Measurements from ENCODE around the gene NME5.

Gene NME5

GRCh38 chr5:138132543-138132942 is 6.7 kb downstream of the NME5 start:
- Histone ChIP-seq H3K9ac (ENCODE audit: low read depth, low read length) (no peak overlapping the region; the same call in 1 of the 2 replicates), H3K4me3 (ENCODE audit: low read length) (0 out of 2 replicates have a peak overlapping the region, but pooled peaks have one; percentile 36)
- 86% methylated on average over 7 of the region's 7 CpGs for WGBS

GRCh38 chr5:138129347-138129746 is 9.9 kb downstream of the NME5 start:
- Histone ChIP-seq H3K36me3 (ENCODE audit: insufficient read depth, low read length) (no peaks in the 10 kb centered on the region), H3K9ac (ENCODE audit: low read depth, low read length) (no peak overlapping the region), H3K27ac (ENCODE audit: low read depth, low read length) (no peak overlapping the region), H3K4me3 (ENCODE audit: low read length) (no peak overlapping the region), H3K4me1 (ENCODE audit: insufficient read depth, low read length) (no peaks in the 10 kb centered on the region), H3K27me3 (ENCODE audit: insufficient read depth, low read length) (no peaks in the 10 kb centered on the region), H3K9me3 (ENCODE audit: insufficient read depth, low read depth, low read length) (no peaks in the 10 kb centered on the region)
- WGBS: 94% methylated on average over 6 of the region's 6 CpGs

More at GRCh38 chr5:138132543-138132942, 6.7 kb downstream of the NME5 start:
- Histone ChIP-seq H3K4me1 (ENCODE audit: insufficient read depth, low read length) (no peaks in the 10 kb centered on the region), H3K27me3 (ENCODE audit: insufficient read depth, low read length) (no peaks in the 10 kb centered on the region), H3K27ac (ENCODE audit: low read depth, low read length) (no peak overlapping the region), H3K9me3 (ENCODE audit: insufficient read depth, low read depth, low read length) (no peaks in the 10 kb centered on the region), H3K36me3 (ENCODE audit: insufficient read depth, low read length) (no peaks in the 10 kb centered on the region)

- WGBS: 88% methylated on average over 5 of the region's 5 CpGs
- no peaks in the 10 kb centered on the region for H3K27me3 ChIP-seq (ENCODE audit: insufficient read depth, low read length)
- H3K36me3 ChIP-seq (ENCODE audit: insufficient read depth, low read length): no peaks in the 10 kb centered on the region
- H3K9me3 ChIP-seq (ENCODE audit: insufficient read depth, low read depth, low read length): no peaks in the 10 kb centered on the region
- H3K4me1 ChIP-seq (ENCODE audit: insufficient read depth, low read length): no peaks in the 10 kb centered on the region
- no peak overlapping the region for H3K9ac ChIP-seq (ENCODE audit: low read depth, low read length)
- H3K4me3 ChIP-seq (ENCODE audit: low read length): no peak overlapping the region
- no peak overlapping the region for H3K27ac ChIP-seq (ENCODE audit: low read depth, low read length)
Observed at GRCh38 chr5:138128334-138128733, 10.9 kb downstream of the NME5 start.

- no peaks in the 10 kb centered on the region for H3K27me3 ChIP-seq (ENCODE audit: insufficient read depth, low read length)
- no peak overlapping the region for H3K4me3 ChIP-seq (ENCODE audit: low read length)
- H3K36me3 ChIP-seq (ENCODE audit: insufficient read depth, low read length): no peaks in the 10 kb centered on the region
- H3K9ac ChIP-seq (ENCODE audit: low read depth, low read length): no peak overlapping the region
- H3K4me1 ChIP-seq (ENCODE audit: insufficient read depth, low read length): peaks cover 7% of the 10 kb centered on the region
- H3K9me3 ChIP-seq (ENCODE audit: insufficient read depth, low read depth, low read length): no peaks in the 10 kb centered on the region
- H3K27ac ChIP-seq (ENCODE audit: low read depth, low read length): no peak overlapping the region
Observed at GRCh38 chr5:138115254-138115653, 24.0 kb downstream of the NME5 start.

- Histone ChIP-seq H3K36me3 (ENCODE audit: insufficient read depth, low read length) (no peaks in the 10 kb centered on the region), H3K27me3 (ENCODE audit: insufficient read depth, low read length) (no peaks in the 10 kb centered on the region), H3K27ac (ENCODE audit: low read depth, low read length) (no peak overlapping the region), H3K9ac (ENCODE audit: low read depth, low read length) (no peak overlapping the region), H3K9me3 (ENCODE audit: insufficient read depth, low read depth, low read length) (no peaks in the 10 kb centered on the region), H3K4me1 (ENCODE audit: insufficient read depth, low read length) (peaks cover 10% of the 10 kb centered on the region), H3K4me3 (ENCODE audit: low read length) (no peak overlapping the region)
- WGBS: 67% methylated on average over 1 of the region's 1 CpG
Observed at GRCh38 chr5:138111937-138112336, 27.3 kb downstream of the NME5 start.

- no peaks in the 10 kb centered on the region for H3K9me3 ChIP-seq (ENCODE audit: insufficient read depth, low read depth, low read length)
- H3K27me3 ChIP-seq (ENCODE audit: insufficient read depth, low read length): no peaks in the 10 kb centered on the region
- no peaks in the 10 kb centered on the region for H3K36me3 ChIP-seq (ENCODE audit: insufficient read depth, low read length)
- H3K27ac ChIP-seq (ENCODE audit: low read depth, low read length): no peak overlapping the region
- 96% methylated on average over 4 of the region's 4 CpGs for WGBS
- no peak overlapping the region for H3K9ac ChIP-seq (ENCODE audit: low read depth, low read length)
- peaks cover 10% of the 10 kb centered on the region for H3K4me1 ChIP-seq (ENCODE audit: insufficient read depth, low read length)
- H3K4me3 ChIP-seq (ENCODE audit: low read length): no peak overlapping the region
Observed at GRCh38 chr5:138111181-138111580, 28.0 kb downstream of the NME5 start.

GRCh38 chr5:138110266-138110963 is 28.8 kb downstream of the NME5 start:
- Histone ChIP-seq H3K9ac (ENCODE audit: low read depth, low read length) (no peak overlapping the region), H3K27ac (ENCODE audit: low read depth, low read length) (no peak overlapping the region), H3K9me3 (ENCODE audit: insufficient read depth, low read depth, low read length) (no peaks in the 10 kb centered on the region), H3K4me1 (ENCODE audit: insufficient read depth, low read length) (peaks cover 10% of the 10 kb centered on the region), H3K27me3 (ENCODE audit: insufficient read depth, low read length) (no peaks in the 10 kb centered on the region), H3K4me3 (ENCODE audit: low read length) (no peak overlapping the region), H3K36me3 (ENCODE audit: insufficient read depth, low read length) (no peaks in the 10 kb centered on the region)
- 36% methylated on average over 3 of the region's 4 CpGs for WGBS

GRCh38 chr5:138109463-138110265 is 29.6 kb downstream of the NME5 start:
- 67% methylated on average over 1 of the region's 1 CpG for WGBS

GRCh38 chr5:138107213-138107612 is 32.0 kb downstream of the NME5 start:
- peaks cover 6% of the 10 kb centered on the region; the same call in 1 of the 2 replicates for H3K27me3 ChIP-seq (ENCODE audit: insufficient read depth, low read length)
- peaks cover 23% of the 10 kb centered on the region for H3K4me1 ChIP-seq (ENCODE audit: insufficient read depth, low read length)
- no peaks in the 10 kb centered on the region for H3K9me3 ChIP-seq (ENCODE audit: insufficient read depth, low read depth, low read length)
- H3K36me3 ChIP-seq (ENCODE audit: insufficient read depth, low read length): no peaks in the 10 kb centered on the region
- no peak overlapping the region for H3K27ac ChIP-seq (ENCODE audit: low read depth, low read length)
- no peak overlapping the region for H3K4me3 ChIP-seq (ENCODE audit: low read length)
- no peak overlapping the region for H3K9ac ChIP-seq (ENCODE audit: low read depth, low read length)
- no CpG with 5 or more reads among the region's 1 CpG for WGBS

More at GRCh38 chr5:138109463-138110265, 29.6 kb downstream of the NME5 start:
- H3K36me3 ChIP-seq (ENCODE audit: insufficient read depth, low read length): no peaks in the 10 kb centered on the region
- no peak overlapping the region for H3K9ac ChIP-seq (ENCODE audit: low read depth, low read length)
- H3K27me3 ChIP-seq (ENCODE audit: insufficient read depth, low read length): no peaks in the 10 kb centered on the region
- peaks cover 10% of the 10 kb centered on the region for H3K4me1 ChIP-seq (ENCODE audit: insufficient read depth, low read length)
- no peak overlapping the region for H3K27ac ChIP-seq (ENCODE audit: low read depth, low read length)
- H3K4me3 ChIP-seq (ENCODE audit: low read length): no peak overlapping the region
- no peaks in the 10 kb centered on the region for H3K9me3 ChIP-seq (ENCODE audit: insufficient read depth, low read depth, low read length)

- 98% methylated on average over 6 of the region's 6 CpGs for WGBS
- H3K4me1 ChIP-seq (ENCODE audit: insufficient read depth, low read length): peaks cover 21% of the 10 kb centered on the region
- H3K27me3 ChIP-seq (ENCODE audit: insufficient read depth, low read length): peaks cover 14% of the 10 kb centered on the region
- H3K9me3 ChIP-seq (ENCODE audit: insufficient read depth, low read depth, low read length): no peaks in the 10 kb centered on the region
- H3K4me3 ChIP-seq (ENCODE audit: low read length): no peak overlapping the region
- H3K36me3 ChIP-seq (ENCODE audit: insufficient read depth, low read length): no peaks in the 10 kb centered on the region
- H3K9ac ChIP-seq (ENCODE audit: low read depth, low read length): no peak overlapping the region
- H3K27ac ChIP-seq (ENCODE audit: low read depth, low read length): no peak overlapping the region
Observed at GRCh38 chr5:138105709-138106108, 33.5 kb downstream of the NME5 start.

- Histone ChIP-seq H3K9ac (ENCODE audit: low read depth, low read length) (no peak overlapping the region), H3K4me3 (ENCODE audit: low read length) (no peak overlapping the region), H3K4me1 (ENCODE audit: insufficient read depth, low read length) (peaks cover 13% of the 10 kb centered on the region; the same call in 1 of the 2 replicates), H3K9me3 (ENCODE audit: insufficient read depth, low read depth, low read length) (no peaks in the 10 kb centered on the region), H3K36me3 (ENCODE audit: insufficient read depth, low read length) (no peaks in the 10 kb centered on the region), H3K27ac (ENCODE audit: low read depth, low read length) (peak overlapping the region; percentile 72; the same call in 1 of the 2 replicates), H3K27me3 (ENCODE audit: insufficient read depth, low read length) (peaks cover 35% of the 10 kb centered on the region)
- WGBS: 10% methylated on average over 2 of the region's 3 CpGs
Observed at GRCh38 chr5:138103319-138103637, 36.0 kb downstream of the NME5 start.
